NB4 (cell line): ENCODE measurements around the gene HERC3.

Source experiments
- DNase-seq: peaks from one replicate; pipeline ENCODE4 v3.0.0; 2010; ENCODE audit warnings: low read depth
- H3K4me3 ChIP-seq: one replicate; pipeline ENCODE4 v1.5.1; 2011; ENCODE audit warnings: mild to moderate bottlenecking, low read depth, low read length, moderate library complexity
- MYC ChIP-seq: IDR thresholded peaks from 2 replicates; pipeline ENCODE4 v1.6.1; 2011; ENCODE audit warnings: low read depth, low read length
- POLR2A ChIP-seq: IDR thresholded peaks from 2 replicates; pipeline ENCODE4 v1.6.1; 2011; ENCODE audit warnings: mild to moderate bottlenecking; ENCODE audit not compliant: insufficient read length; ENCODE audit errors: extremely low read depth
- TF ChIP-seq, protein P1 (sequence below): IDR thresholded peaks from 2 replicates; pipeline ENCODE4 v1.6.1; 2011; ENCODE audit warnings: low read depth, low read length
- TF ChIP-seq, protein P2 (sequence below): IDR thresholded peaks from one replicate; pipeline ENCODE4 v1.5.1; 2012; ENCODE audit warnings: low read depth, low read length

HERC3 gene

DNA sequence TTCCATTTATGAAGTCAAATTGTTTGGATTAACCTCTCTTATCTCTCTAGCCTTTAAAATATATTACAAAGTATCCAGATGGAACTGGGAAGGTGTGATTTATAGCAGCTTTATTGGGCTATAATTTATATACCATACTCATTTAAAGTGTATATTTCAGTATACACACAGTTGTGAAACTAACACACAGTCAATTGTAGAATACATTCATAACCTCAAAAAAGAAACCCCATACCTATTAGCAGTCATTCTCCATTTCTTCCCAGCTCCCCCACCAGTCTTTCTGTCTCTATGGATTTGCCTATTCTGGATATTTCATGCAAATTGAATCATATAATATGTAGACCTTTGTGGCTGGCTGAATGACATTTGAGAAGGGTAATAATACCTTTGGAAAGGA lies 112.9 kb downstream of the HERC3 start:
- DNase-seq, result no peak
- H3K4me3 ChIP-seq, result no peak overlapping the region
- TF ChIP-seq, protein P1, sequence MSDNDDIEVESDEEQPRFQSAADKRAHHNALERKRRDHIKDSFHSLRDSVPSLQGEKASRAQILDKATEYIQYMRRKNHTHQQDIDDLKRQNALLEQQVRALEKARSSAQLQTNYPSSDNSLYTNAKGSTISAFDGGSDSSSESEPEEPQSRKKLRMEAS, result no peak
- TF ChIP-seq, protein P2, sequence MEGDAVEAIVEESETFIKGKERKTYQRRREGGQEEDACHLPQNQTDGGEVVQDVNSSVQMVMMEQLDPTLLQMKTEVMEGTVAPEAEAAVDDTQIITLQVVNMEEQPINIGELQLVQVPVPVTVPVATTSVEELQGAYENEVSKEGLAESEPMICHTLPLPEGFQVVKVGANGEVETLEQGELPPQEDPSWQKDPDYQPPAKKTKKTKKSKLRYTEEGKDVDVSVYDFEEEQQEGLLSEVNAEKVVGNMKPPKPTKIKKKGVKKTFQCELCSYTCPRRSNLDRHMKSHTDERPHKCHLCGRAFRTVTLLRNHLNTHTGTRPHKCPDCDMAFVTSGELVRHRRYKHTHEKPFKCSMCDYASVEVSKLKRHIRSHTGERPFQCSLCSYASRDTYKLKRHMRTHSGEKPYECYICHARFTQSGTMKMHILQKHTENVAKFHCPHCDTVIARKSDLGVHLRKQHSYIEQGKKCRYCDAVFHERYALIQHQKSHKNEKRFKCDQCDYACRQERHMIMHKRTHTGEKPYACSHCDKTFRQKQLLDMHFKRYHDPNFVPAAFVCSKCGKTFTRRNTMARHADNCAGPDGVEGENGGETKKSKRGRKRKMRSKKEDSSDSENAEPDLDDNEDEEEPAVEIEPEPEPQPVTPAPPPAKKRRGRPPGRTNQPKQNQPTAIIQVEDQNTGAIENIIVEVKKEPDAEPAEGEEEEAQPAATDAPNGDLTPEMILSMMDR, result no peak
- TF ChIP-seq MYC, result no peak
- TF ChIP-seq POLR2A, result no peak

DNA sequence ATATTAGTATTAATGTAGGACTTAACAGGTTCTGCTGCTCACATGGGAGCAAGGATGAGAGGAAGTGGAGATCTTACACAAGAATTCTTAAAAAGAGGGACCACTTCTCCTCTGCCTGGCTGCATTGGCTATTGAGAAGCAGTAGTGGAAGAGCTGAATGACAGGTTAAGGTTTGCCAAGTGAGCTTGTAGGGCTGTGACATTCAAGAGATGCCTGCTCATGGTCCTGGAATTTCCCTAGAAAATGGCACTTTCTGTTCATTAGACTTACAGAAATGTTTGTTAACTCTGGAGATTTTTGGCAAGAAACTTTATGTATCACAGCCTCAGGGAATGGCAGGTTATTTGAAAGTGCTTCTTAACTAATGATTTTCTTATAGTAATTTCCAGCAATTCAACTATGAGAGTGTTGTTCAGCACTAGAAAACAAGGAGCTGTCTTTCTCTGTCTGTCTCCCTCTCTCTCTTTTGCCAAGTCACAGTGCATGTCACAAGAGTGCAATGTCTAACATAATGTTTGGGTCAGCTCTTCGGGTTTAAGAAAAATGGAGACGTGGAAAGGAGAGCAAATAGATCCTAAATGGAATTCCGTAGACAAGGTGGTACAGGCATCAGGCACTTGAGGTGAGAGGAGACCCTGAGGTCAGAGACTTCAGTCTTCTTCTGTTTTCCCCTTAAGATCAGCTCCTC lies 113.7 kb downstream of the HERC3 start:
- DNase-seq, result no peak
- H3K4me3 ChIP-seq, result no peak overlapping the region
- TF ChIP-seq, protein P2, result no peak
- TF ChIP-seq MYC (no peak), POLR2A (no peak)

DNA sequence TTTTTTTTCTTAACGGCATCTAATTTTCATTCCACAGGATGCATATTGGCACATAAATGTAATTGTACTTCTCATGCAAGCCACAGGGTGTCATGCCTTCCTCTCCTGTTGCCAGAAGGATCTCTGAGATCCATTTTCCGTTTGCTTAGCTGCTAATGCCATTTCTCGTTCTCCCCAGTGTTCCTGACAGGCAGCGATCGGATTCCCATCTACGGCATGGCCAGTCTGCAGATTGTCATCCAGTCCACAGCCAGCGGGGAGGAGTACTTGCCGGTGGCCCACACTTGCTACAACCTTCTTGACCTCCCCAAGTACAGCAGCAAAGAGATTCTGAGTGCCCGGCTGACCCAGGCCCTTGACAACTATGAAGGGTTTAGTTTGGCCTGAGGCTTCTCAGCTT lies 114.3 kb downstream of the HERC3 start:
- peak; percentile 3 for DNase-seq
- H3K4me3 ChIP-seq, result no peak overlapping the region
- no peak for TF ChIP-seq POLR2A
- TF ChIP-seq, protein P2, result no peak
- no peak for TF ChIP-seq MYC
- TF ChIP-seq, protein P1, result no peak

DNA sequence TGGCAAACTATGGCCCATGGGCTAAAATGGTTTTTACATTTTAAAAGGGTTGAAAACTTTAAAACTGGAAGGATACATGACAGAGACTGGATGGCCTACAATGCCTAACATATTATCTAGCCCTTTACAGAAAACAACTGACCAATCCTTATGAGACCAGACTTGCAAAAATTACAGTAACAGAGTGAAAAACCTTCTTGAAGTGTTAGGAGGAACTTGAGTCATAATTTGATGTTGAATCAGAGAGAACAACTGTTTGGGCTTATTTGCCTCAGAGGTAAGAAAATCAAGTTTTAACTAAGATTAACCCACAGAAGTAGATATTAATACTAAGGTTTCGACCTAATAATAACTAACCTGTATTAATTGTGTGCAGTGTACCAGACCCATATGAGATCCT lies 117.7 kb downstream of the HERC3 start:
- H3K4me3 ChIP-seq, result no peak overlapping the region
- no peak for DNase-seq
- TF ChIP-seq, protein P2, result no peak
- TF ChIP-seq MYC (no peak), POLR2A (no peak)
- TF ChIP-seq, protein P1, result no peak

DNA sequence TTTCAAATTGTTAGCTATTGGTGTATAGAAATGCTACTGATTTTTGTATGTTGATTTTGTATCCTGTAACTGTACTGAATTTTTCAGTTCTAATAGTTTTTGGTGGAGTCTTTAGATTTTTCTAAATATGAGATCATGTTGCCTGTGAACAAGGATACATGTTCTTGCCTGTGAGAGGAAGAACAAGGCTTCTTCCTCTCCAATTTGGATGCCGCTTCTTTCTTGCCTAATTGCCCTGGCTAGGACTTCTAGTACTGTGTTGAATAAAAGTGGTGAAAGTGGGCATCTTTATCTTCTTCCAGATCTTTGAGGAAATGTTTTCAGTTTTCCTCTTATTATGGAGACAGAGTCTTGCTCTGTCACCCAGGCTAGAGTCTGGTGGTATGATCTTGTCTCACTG lies 121.5 kb downstream of the HERC3 start:
- DNase-seq, result no peak
- no peak for TF ChIP-seq POLR2A
- TF ChIP-seq, protein P2, result no peak
- no peak overlapping the region for H3K4me3 ChIP-seq

DNA sequence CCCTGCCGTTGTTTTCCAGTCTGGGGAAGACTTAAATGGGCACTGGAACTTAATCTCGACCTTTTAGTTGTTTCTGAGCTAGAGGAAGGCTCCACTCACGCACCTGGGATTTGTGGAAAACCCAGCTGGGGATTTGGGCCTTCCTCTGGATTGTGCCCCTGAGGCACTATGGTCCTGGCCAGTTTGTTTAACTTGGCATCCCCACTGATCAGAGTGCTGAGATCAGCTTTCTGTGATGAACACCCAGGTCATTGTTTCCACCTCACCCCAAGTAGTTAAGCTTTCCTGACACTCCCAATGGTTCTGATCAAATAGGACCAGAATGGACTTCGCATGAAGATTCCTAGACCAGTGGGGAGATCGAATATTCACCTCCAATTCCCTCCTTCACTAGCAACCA lies 125.8 kb downstream of the HERC3 start:
- DNase-seq, result no peak
- TF ChIP-seq, protein P2, result no peak
- TF ChIP-seq, protein P1, result no peak
- TF ChIP-seq POLR2A (no peak), MYC (no peak)
- no peak overlapping the region for H3K4me3 ChIP-seq
